GM12878 (cell line): ENCODE results near the gene TRAP1. TPM values are rescaled to one million over a fixed set of nuclear protein-coding genes. Genes with fewer than 3 reads are reported as not detected.

Experiments used
- ATAC-seq: fragments of 200-7000 bp; cut with Tn5 transposase; 3 replicates; pipeline ENCODE4 v1.9.1; 2020; ENCODE audit warnings: mild to moderate bottlenecking, moderate library complexity
- BruUV-seq: library from RNA; stranded (reverse); fragments of 400-500 nt; replicated peaks from 2 replicates; lab custom pipeline; 2021; lab: Mats Ljungman, UMichigan
- CTCF ChIA-PET: fragments of 300-600 bp; sonication (Branson Sonifier 250); formaldehyde crosslinking; extraction: SDS; loops from one replicate; lab custom pipeline; 2021; ENCODE audit warnings: inconsistent platforms; lab: Yijun Ruan, JAX
- POLR2A ChIA-PET: fragments of 350-600 bp; formaldehyde crosslinking; extraction: SDS; loops from one replicate; lab custom pipeline; 2021; ENCODE audit warnings: inconsistent platforms; lab: Charles Lee
- RAD21 ChIA-PET: fragments of 300-600 bp; sonication (Branson Sonifier 250); formaldehyde crosslinking; loops from one replicate; lab custom pipeline; 2023; ENCODE audit warnings: antibody characterized with exemption; ENCODE audit not compliant: unreplicated experiment; lab: Charles Lee
- SMC1A ChIA-PET: fragments of 300-600 bp; sonication (Branson Sonifier 250); formaldehyde crosslinking; loops from one replicate; lab custom pipeline; 2023; ENCODE audit not compliant: unreplicated experiment, uncharacterized antibody; lab: Charles Lee
- DNase-seq: peaks from one replicate; pipeline ENCODE4 v3.0.0-alpha.2; 2011; ENCODE audit warnings: low read depth, low spot score
- FAIRE-seq: peaks from 3 replicates; lab custom pipeline; 2011; peaks lifted over from hg19 to GRCh38; lab: Jason Lieb, UNC
- H2AFZ ChIP-seq: 2 replicates; pipeline ENCODE4 v1.6.0; 2011; ENCODE audit warnings: low read depth, low read length, control low read depth; ENCODE audit not compliant: control insufficient read depth
- H3K27ac ChIP-seq: 2 replicates; pipeline ENCODE4 v1.5.1; 2011; ENCODE audit warnings: control low read depth; ENCODE audit not compliant: control insufficient read depth, insufficient read depth
- H3K27me3 ChIP-seq, 2 experiments: replicated peaks in 1 of 2; 2 replicates each; pipeline versions ENCODE4 v1.6.0 to v1.6.1; 2011; ENCODE audit warnings: low read length in 1 of 2; ENCODE audit not compliant: control insufficient read depth in 2 of 2, insufficient read depth in 2 of 2
- H3K36me3 ChIP-seq, 2 experiments: 2 replicates each; pipeline ENCODE4 v1.5.1; 2011; ENCODE audit warnings: low read length in 1 of 2; ENCODE audit not compliant: control insufficient read depth in 2 of 2, insufficient read depth in 2 of 2
- H3K4me1 ChIP-seq: 2 replicates; pipeline ENCODE4 v1.6.1; 2011; ENCODE audit warnings: mild to moderate bottlenecking, low read length, moderate library complexity, mixed read lengths; ENCODE audit not compliant: control insufficient read depth, insufficient read depth
- H3K4me2 ChIP-seq: 2 replicates; pipeline ENCODE4 v1.6.0; 2011; ENCODE audit warnings: control low read depth; ENCODE audit not compliant: control insufficient read depth, insufficient read depth
- H3K4me3 ChIP-seq: fragments of 200-600 bp; sonication (generic); 2 replicates; pipeline ENCODE4 v1.5.1; 2016
- H3K79me2 ChIP-seq: 2 replicates; pipeline ENCODE4 v1.6.0; 2011; ENCODE audit warnings: low read length; ENCODE audit not compliant: control insufficient read depth, insufficient read depth
- H3K9ac ChIP-seq: 2 replicates; pipeline ENCODE4 v1.8.0; 2011; ENCODE audit warnings: low read length, control low read depth, mixed read lengths; ENCODE audit not compliant: control insufficient read depth, insufficient read depth
- H3K9me3 ChIP-seq: replicated peaks from 3 replicates; pipeline ENCODE4 v1.5.1; 2011; ENCODE audit warnings: mild to moderate bottlenecking, low read length; ENCODE audit not compliant: control insufficient read depth, insufficient read depth
- H4K20me1 ChIP-seq: 2 replicates; pipeline ENCODE4 v1.6.0; 2011; ENCODE audit not compliant: control insufficient read depth, insufficient read depth
- CREB1 ChIP-seq: IDR thresholded peaks from 2 replicates; pipeline ENCODE4 v1.6.1; 2012; ENCODE audit warnings: low read depth, mild to moderate bottlenecking, inconsistent platforms
- FOXK2 ChIP-seq: fragments of 450-650 bp; IDR thresholded peaks from 2 replicates; pipeline ENCODE4 v1.6.1; 2017; ENCODE audit warnings: mild to moderate bottlenecking, moderate library complexity
- FOXM1 ChIP-seq: IDR thresholded peaks from 2 replicates; pipeline ENCODE4 v1.6.1; 2012; ENCODE audit warnings: low read depth, mild to moderate bottlenecking, inconsistent platforms, low read length, moderate library complexity
- IRF3 ChIP-seq: fragments of 450-650 bp; IDR thresholded peaks from 2 replicates; pipeline ENCODE4 v1.6.1; 2014; ENCODE audit warnings: mild to moderate bottlenecking
- MLLT1 ChIP-seq: fragments of 450-650 bp; IDR thresholded peaks from 2 replicates; pipeline ENCODE4 v1.6.1; 2016; ENCODE audit warnings: mild to moderate bottlenecking
- NBN ChIP-seq: fragments of 450-650 bp; IDR thresholded peaks from 2 replicates; pipeline ENCODE4 v1.6.1; 2016
- NR2F1 ChIP-seq: fragments of 450-650 bp; conservative IDR thresholded peaks from 2 replicates; pipeline ENCODE4 v1.6.1; 2017; ENCODE audit warnings: mild to moderate bottlenecking
- PAX5 ChIP-seq: IDR thresholded peaks from 2 replicates; pipeline ENCODE4 v1.6.1; 2011; ENCODE audit warnings: low read depth, low read length, borderline replicate concordance
- RELB ChIP-seq: fragments of 450-650 bp; IDR thresholded peaks from 2 replicates; pipeline ENCODE4 v1.6.1; 2017; ENCODE audit warnings: low read depth, mild to moderate bottlenecking, moderate library complexity
- SMAD1 ChIP-seq: fragments of 450-650 bp; IDR thresholded peaks from 2 replicates; pipeline ENCODE4 v1.6.1; 2018; ENCODE audit warnings: mild to moderate bottlenecking, low read depth; ENCODE audit not compliant: partially characterized antibody
- SMARCA5 ChIP-seq: fragments of 450-650 bp; IDR thresholded peaks from 2 replicates; pipeline ENCODE4 v1.6.1; 2017; ENCODE audit warnings: mild to moderate bottlenecking
- YBX1 ChIP-seq: fragments of 450-650 bp; IDR thresholded peaks from 2 replicates; pipeline ENCODE4 v1.6.1; 2016; ENCODE audit warnings: antibody characterized with exemption
- WGBS: methylation state at CpG from one replicate; pipeline ENCODE4 v1.1.6; 2016; ENCODE audit warnings: low lambda C conversion rate; ENCODE audit not compliant: insufficient replicate concordance, insufficient coverage; ENCODE audit errors: missing lambda C conversion rate; 5-methylcytosine and 5-hydroxymethylcytosine counted together
- in situ Hi-C: fragments of 300-500 bp; cut with MboI; formaldehyde crosslinking; loops from 9 replicates; pipeline ENCODE4 v1.14.3; 2018; ENCODE audit warnings: mixed read lengths
- intact Hi-C: fragments of 100-400 bp; cut with micrococcal nuclease; formaldehyde crosslinking; loops from one replicate; pipeline ENCODE4 v1.14.2; 2022; ENCODE audit not compliant: unreplicated experiment
- polyA plus RNA-seq, 11 experiments: library from polyadenylated mRNA; depleted of rRNA in 4 of 11; unstranded in 6 of 11; stranded (reverse) in 5 of 11; fragments of >200 nt; fragmentation: Nextera tagmentation in 4 of 11; fragmentation: Illumina TruSeq in 1 of 11; extraction: Ambion mirVana in 4 of 11; extraction: Trizol in 1 of 11; gene quantifications; 1 replicate in 1 of 11; 2 replicates in 10 of 11; pipeline versions ENCODE4 v1.2.1 to v1.2.3, GENCODE V29; 2011 to 2016; ENCODE audit warnings: inconsistent platforms in 2 of 11, missing spikeins in 2 of 11, low read depth in 1 of 11
- total RNA-seq, 4 experiments: library from RNA; depleted of rRNA in 3 of 4; stranded (reverse); fragments of >200 nt in 3 of 4; fragmentation: Illumina TruSeq in 1 of 4; extraction: Trizol in 1 of 4; gene quantifications; 2 replicates each; pipeline versions ENCODE4 v1.2.1 to v1.2.3, GENCODE V29; 2013 to 2021

Gene TRAP1
- total and polyA plus RNA-seq, 10 of the 15 experiments (the other 5 are each of a cell fraction or from before 2014, with no cell fraction given), result 16.3 to 442 (median 241) TPM

GRCh38 chr16:3674513-3675295 lies 42.6 kb downstream of the TRAP1 start:
- Histone ChIP-seq H3K9ac (no peak overlapping the region), H3K4me1 (no peaks in the 10 kb centered on the region), H3K27ac (no peak overlapping the region), H3K9me3 (no peaks in the 10 kb centered on the region), H3K4me3 (no peak overlapping the region), H3K36me3 (peaks cover 17 to 38% of the 10 kb centered on the region in 2 experiments), H2AFZ (no peak overlapping the region), H3K79me2 (no peaks in the 10 kb centered on the region), H3K27me3 (no peaks in the 10 kb centered on the region), H3K4me2 (no peak overlapping the region), H4K20me1 (no peaks in the 10 kb centered on the region; the same call in 1 of the 2 replicates)
- ChIA-PET POLR2A (no interaction called here), CTCF (no interaction called here), SMC1A (interaction anchor here (0.5 kb wide), 1 partner anchor 154 kb away, joined by 3 read pairs; no protein-coding TSS in a partner anchor), RAD21 (interaction anchor here (0.5 kb wide), 1 partner anchor 193 kb away, joined by 3 read pairs; no protein-coding TSS in a partner anchor)
- TF ChIP-seq PAX5 (peak; percentile 49; the same call in 1 of the 2 replicates), NR2F1 (peak; percentile 33; the same call in 1 of the 2 replicates), YBX1 (no peak)
- DNase-seq, result no peak
- FAIRE-seq, result no peak
- BruUV-seq, result no TSS peak
- intact Hi-C loops, result no loop called here
- WGBS, result 92% methylated on average over 33 of the region's 34 CpGs
- in situ Hi-C loops, result no loop called here
- no peak for ATAC-seq

GRCh38 chr16:3673676-3674377 lies 43.5 kb downstream of the TRAP1 start:
- in situ Hi-C loops, result no loop called here
- no peak overlapping the region for H3K27ac ChIP-seq
- ChIA-PET POLR2A (interaction anchor here (0.6 kb wide), 1 partner anchor 10 kb away, joined by 4 read pairs; no protein-coding TSS in a partner anchor), RAD21 (no interaction called here), CTCF (no interaction called here), SMC1A (interaction anchor here (0.5 kb wide), 1 partner anchor 153 kb away, joined by 3 read pairs; no protein-coding TSS in a partner anchor)
- intact Hi-C loops, result no loop called here
- ATAC-seq (no peak), DNase-seq (no peak), FAIRE-seq (no peak)
- no peak overlapping the region for H2AFZ ChIP-seq
- no peaks in the 10 kb centered on the region for H3K79me2 ChIP-seq
- H3K27me3 ChIP-seq, result no peaks in the 10 kb centered on the region
- no TSS peak for BruUV-seq
- H3K4me2 ChIP-seq, result no peak overlapping the region
- no peaks in the 10 kb centered on the region for H3K4me1 ChIP-seq
- WGBS, result 83% methylated on average over 13 of the region's 13 CpGs
- no peaks in the 10 kb centered on the region; the same call in 1 of the 2 replicates for H4K20me1 ChIP-seq
- H3K9ac ChIP-seq, result no peak overlapping the region
- no peaks in the 10 kb centered on the region for H3K9me3 ChIP-seq
- no peak overlapping the region for H3K4me3 ChIP-seq
- peaks cover 16 to 41% of the 10 kb centered on the region in 2 experiments for H3K36me3 ChIP-seq
- TF ChIP-seq SMAD1, result no peak
- TF ChIP-seq IRF3, result no peak
- no peak for TF ChIP-seq MLLT1
- TF ChIP-seq CREB1, result no peak
- TF ChIP-seq FOXK2, result no peak
- no peak for TF ChIP-seq RELB
- TF ChIP-seq SMARCA5, result no peak
- no peak for TF ChIP-seq NBN
- TF ChIP-seq FOXM1, result no peak
